Tibial nerve (tissue), 3 donors: ENCODE measurements around the gene NDUFB10.

Experiments
- POLR2A ChIP-seq, 2 donors: fragments of 450-650 bp; IDR thresholded peaks; one replicate each; pipeline ENCODE4 v1.6.1; 2017; ENCODE audit warnings: antibody characterized with exemption in 2 of 2, mild to moderate bottlenecking in 2 of 2, moderate library complexity in 2 of 2
- TF ChIP-seq, protein P1 (sequence below), 5 experiments: fragments of 200-600 bp in 3 of 5; fragments of 450-650 bp in 2 of 5; sonication (generic) in 3 of 5; IDR thresholded peaks; one replicate each; pipeline ENCODE4 v1.5.1; 2016 to 2019; ENCODE audit warnings: antibody characterized with exemption in 5 of 5, mild to moderate bottlenecking in 3 of 5, moderate library complexity in 2 of 5

DNA sequence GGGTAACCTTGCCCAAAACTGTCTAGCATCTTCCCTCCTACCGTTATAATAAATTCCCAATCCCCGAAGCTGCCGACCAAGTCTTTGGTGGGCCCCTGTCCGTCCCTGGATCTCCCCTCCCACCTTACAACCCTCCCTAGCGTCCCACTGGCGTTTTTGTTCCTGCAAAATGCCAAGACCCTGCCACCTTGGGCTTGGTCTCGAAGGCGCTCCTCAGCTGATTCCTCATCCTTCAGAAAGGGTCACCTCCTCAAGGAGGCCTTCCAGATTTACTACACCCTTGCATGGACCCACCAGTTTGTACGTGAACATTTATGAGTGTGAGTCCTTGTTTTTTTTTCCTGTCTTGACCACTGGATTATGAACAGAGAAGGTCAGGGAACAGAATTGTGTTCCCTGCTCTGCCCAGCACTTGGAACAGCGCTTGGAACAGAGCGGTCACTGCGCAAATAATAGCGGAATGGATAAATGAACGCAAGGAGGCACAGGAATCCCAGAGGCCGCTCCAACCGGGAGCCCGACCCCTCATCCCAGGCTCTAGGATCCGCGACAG, 23.7 kb downstream of the NDUFB10 start:
- TF ChIP-seq, protein P1, sequence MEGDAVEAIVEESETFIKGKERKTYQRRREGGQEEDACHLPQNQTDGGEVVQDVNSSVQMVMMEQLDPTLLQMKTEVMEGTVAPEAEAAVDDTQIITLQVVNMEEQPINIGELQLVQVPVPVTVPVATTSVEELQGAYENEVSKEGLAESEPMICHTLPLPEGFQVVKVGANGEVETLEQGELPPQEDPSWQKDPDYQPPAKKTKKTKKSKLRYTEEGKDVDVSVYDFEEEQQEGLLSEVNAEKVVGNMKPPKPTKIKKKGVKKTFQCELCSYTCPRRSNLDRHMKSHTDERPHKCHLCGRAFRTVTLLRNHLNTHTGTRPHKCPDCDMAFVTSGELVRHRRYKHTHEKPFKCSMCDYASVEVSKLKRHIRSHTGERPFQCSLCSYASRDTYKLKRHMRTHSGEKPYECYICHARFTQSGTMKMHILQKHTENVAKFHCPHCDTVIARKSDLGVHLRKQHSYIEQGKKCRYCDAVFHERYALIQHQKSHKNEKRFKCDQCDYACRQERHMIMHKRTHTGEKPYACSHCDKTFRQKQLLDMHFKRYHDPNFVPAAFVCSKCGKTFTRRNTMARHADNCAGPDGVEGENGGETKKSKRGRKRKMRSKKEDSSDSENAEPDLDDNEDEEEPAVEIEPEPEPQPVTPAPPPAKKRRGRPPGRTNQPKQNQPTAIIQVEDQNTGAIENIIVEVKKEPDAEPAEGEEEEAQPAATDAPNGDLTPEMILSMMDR (IDR thresholded peaks at IDR 0.05), result no peak
- TF ChIP-seq POLR2A (IDR thresholded peaks at IDR 0.05), result no peak
